MM.1S (cell line): ENCODE data around the gene GRIK1.

Source experiments
- DNase-seq: peaks from one replicate; pipeline ENCODE4 v3.0.0-alpha.2; 2015
- H2AFZ ChIP-seq: fragments of 300-600 bp; sonication (generic); 2 replicates; pipeline ENCODE4 v1.6.0; 2016; ENCODE audit warnings: antibody characterized with exemption, low read length
- H3F3A ChIP-seq: fragments of 300-600 bp; sonication (generic); 2 replicates; pipeline ENCODE4 v1.6.1; 2016; ENCODE audit warnings: mild to moderate bottlenecking, antibody characterized with exemption, low read length, moderate library complexity, mixed read lengths; ENCODE audit not compliant: insufficient read depth
- H3K27ac ChIP-seq: fragments of 300-600 bp; sonication (generic); 2 replicates; pipeline ENCODE4 v1.5.1; 2016; ENCODE audit warnings: mild to moderate bottlenecking, low read length
- H3K27me3 ChIP-seq: fragments of 300-600 bp; sonication (generic); replicated peaks from 2 replicates; pipeline ENCODE4 v1.6.0; 2016; ENCODE audit warnings: low read length; ENCODE audit not compliant: insufficient read depth
- H3K36me3 ChIP-seq: fragments of 300-600 bp; sonication (generic); replicated peaks from 2 replicates; pipeline ENCODE4 v1.6.1; 2016; ENCODE audit warnings: mild to moderate bottlenecking, low read length, mixed read lengths; ENCODE audit not compliant: insufficient read depth
- H3K4me1 ChIP-seq: fragments of 300-600 bp; sonication (generic); 2 replicates; pipeline ENCODE4 v1.6.1; 2016; ENCODE audit warnings: low read length, mixed read lengths
- H3K4me2 ChIP-seq: fragments of 300-600 bp; sonication (generic); 2 replicates; pipeline ENCODE4 v1.6.0; 2016; ENCODE audit warnings: low read depth, low read length
- H3K4me3 ChIP-seq: fragments of 300-600 bp; sonication (generic); 2 replicates; pipeline ENCODE4 v1.5.1; 2016; ENCODE audit warnings: low read length, mixed read lengths
- H3K79me2 ChIP-seq: fragments of 300-600 bp; sonication (generic); 2 replicates; pipeline ENCODE4 v1.6.1; 2016; ENCODE audit warnings: mixed run types, low read length, mixed read lengths
- H3K9ac ChIP-seq: fragments of 300-600 bp; sonication (generic); 2 replicates; pipeline ENCODE4 v1.6.1; 2016; ENCODE audit warnings: low read length, mixed read lengths
- H3K9me2 ChIP-seq: fragments of 300-600 bp; sonication (generic); replicated peaks from 2 replicates; pipeline ENCODE4 v1.6.1; 2016; ENCODE audit warnings: mild to moderate bottlenecking, low read length, mixed read lengths; ENCODE audit not compliant: insufficient read depth
- H3K9me3 ChIP-seq: fragments of 300-600 bp; sonication (generic); replicated peaks from 2 replicates; pipeline ENCODE4 v1.6.1; 2016; ENCODE audit warnings: mild to moderate bottlenecking, low read length, mixed read lengths; ENCODE audit not compliant: insufficient read depth
- H4K20me1 ChIP-seq: fragments of 300-600 bp; sonication (generic); 2 replicates; pipeline ENCODE4 v1.6.1; 2016; ENCODE audit warnings: mild to moderate bottlenecking, low read length, moderate library complexity, mixed read lengths; ENCODE audit not compliant: insufficient read depth
- EZH2 ChIP-seq: fragments of 300-600 bp; sonication (generic); optimal IDR thresholded peaks from 2 replicates; pipeline ENCODE3; 2017; ENCODE audit warnings: low read depth, mild to moderate bottlenecking, antibody characterized with exemption, low read length, mixed read lengths
- EZH2phosphoT487 ChIP-seq: fragments of 300-600 bp; sonication (generic); IDR thresholded peaks from 2 replicates; pipeline ENCODE4 v1.6.1; 2018; ENCODE audit warnings: antibody characterized with exemption, low read length
- TF ChIP-seq, protein P1 (sequence below): fragments of 300-600 bp; sonication (generic); IDR thresholded peaks from 2 replicates; pipeline ENCODE4 v1.5.1; 2016; ENCODE audit warnings: antibody characterized with exemption, low read length, mixed read lengths

The GRIK1 gene

DNA sequence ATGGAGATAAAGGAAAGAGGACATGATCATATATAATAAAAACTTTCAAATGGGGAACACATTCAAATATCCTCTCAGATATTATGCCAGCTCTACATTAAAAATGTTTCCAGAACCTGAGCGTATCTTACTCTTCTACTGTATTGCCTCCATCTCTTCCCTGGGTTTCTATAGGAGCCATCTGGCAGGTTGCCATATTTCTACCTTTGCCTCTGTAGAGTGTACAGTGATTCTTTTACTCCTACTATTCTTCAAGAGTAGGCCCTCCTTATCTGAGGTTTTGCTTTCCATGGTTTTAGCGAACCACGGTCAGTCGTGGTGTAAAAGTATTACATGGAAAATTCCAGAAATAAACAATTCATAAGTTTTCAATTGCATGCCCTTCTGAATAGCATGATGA lies 259.5 kb downstream of the GRIK1 start:
- Histone ChIP-seq H3F3A (no peaks in the 10 kb centered on the region), H3K4me2 (no peak overlapping the region), H3K79me2 (no peaks in the 10 kb centered on the region), H3K9ac (no peak overlapping the region), H3K9me2 (no peaks in the 10 kb centered on the region), H2AFZ (no peak overlapping the region), H3K4me3 (no peak overlapping the region), H4K20me1 (no peaks in the 10 kb centered on the region), H3K36me3 (no peaks in the 10 kb centered on the region), H3K9me3 (no peaks in the 10 kb centered on the region), H3K4me1 (no peaks in the 10 kb centered on the region), H3K27ac (no peak overlapping the region), H3K27me3 (no peaks in the 10 kb centered on the region)
- TF ChIP-seq EZH2 (no peak), EZH2phosphoT487 (no peak)
- TF ChIP-seq, protein P1, sequence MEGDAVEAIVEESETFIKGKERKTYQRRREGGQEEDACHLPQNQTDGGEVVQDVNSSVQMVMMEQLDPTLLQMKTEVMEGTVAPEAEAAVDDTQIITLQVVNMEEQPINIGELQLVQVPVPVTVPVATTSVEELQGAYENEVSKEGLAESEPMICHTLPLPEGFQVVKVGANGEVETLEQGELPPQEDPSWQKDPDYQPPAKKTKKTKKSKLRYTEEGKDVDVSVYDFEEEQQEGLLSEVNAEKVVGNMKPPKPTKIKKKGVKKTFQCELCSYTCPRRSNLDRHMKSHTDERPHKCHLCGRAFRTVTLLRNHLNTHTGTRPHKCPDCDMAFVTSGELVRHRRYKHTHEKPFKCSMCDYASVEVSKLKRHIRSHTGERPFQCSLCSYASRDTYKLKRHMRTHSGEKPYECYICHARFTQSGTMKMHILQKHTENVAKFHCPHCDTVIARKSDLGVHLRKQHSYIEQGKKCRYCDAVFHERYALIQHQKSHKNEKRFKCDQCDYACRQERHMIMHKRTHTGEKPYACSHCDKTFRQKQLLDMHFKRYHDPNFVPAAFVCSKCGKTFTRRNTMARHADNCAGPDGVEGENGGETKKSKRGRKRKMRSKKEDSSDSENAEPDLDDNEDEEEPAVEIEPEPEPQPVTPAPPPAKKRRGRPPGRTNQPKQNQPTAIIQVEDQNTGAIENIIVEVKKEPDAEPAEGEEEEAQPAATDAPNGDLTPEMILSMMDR, result no peak
- DNase-seq, result no peak

DNA sequence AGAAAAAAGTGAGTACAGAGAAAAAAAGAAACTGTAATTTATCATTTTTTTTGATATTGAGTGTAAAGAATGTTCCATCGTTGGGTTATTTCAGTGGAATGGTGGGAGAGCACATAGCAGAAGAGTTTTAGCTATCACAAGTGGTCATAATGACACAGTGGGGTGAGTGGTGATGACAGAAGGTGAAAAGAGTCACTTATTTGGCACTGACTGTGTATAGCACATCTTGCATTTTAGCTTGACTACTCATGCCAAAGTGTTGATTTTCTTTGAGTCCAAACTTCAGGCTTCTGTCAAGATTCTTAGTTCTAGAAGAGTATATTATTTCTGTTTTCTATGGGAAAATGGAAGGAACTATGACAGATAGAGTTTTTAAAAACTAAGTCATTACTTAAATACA lies 261.2 kb downstream of the GRIK1 start:
- no peaks in the 10 kb centered on the region for H4K20me1 ChIP-seq
- no peaks in the 10 kb centered on the region for H3K27me3 ChIP-seq
- H3F3A ChIP-seq, result no peaks in the 10 kb centered on the region
- no peak overlapping the region for H3K4me3 ChIP-seq
- no peaks in the 10 kb centered on the region for H3K79me2 ChIP-seq
- no peak overlapping the region for H3K9ac ChIP-seq
- no peaks in the 10 kb centered on the region for H3K4me1 ChIP-seq
- no peak overlapping the region for H3K27ac ChIP-seq
- no peaks in the 10 kb centered on the region for H3K9me2 ChIP-seq
- no peak for DNase-seq
- no peak overlapping the region for H2AFZ ChIP-seq
- TF ChIP-seq, protein P1, result no peak
- TF ChIP-seq EZH2 (no peak), EZH2phosphoT487 (no peak)
- H3K4me2 ChIP-seq, result no peak overlapping the region
- H3K9me3 ChIP-seq, result no peaks in the 10 kb centered on the region
- no peaks in the 10 kb centered on the region for H3K36me3 ChIP-seq

DNA sequence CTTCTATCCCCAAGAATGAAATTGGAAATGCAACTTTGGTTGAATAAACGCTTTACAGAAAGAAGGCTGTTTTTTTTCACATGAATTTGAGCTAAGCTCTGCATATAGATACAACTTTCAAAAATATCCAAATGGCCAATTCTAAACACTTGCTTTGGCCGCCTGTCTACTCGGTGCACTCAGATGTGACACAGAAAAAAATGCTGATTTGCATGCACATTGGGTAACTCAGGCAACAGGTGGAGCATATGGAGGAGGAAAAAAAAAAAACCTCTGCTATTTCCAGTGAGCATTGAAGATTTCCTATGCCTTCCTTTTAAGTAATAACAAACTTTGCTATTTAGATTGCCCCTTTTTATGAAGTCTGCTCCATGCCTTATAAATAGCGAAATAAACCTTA lies 262.5 kb downstream of the GRIK1 start:
- no peak overlapping the region for H3K4me3 ChIP-seq
- no peak for DNase-seq

More for the DNA sequence above, 262.5 kb downstream of the GRIK1 start:
- H3K79me2 ChIP-seq, result no peaks in the 10 kb centered on the region
- H3K36me3 ChIP-seq, result no peaks in the 10 kb centered on the region
- no peaks in the 10 kb centered on the region for H3K4me1 ChIP-seq
- H4K20me1 ChIP-seq, result no peaks in the 10 kb centered on the region
- H2AFZ ChIP-seq, result no peak overlapping the region
- no peaks in the 10 kb centered on the region for H3K27me3 ChIP-seq
- no peak overlapping the region for H3K27ac ChIP-seq
- H3K4me2 ChIP-seq, result no peak overlapping the region
- no peak overlapping the region for H3K9ac ChIP-seq
- H3F3A ChIP-seq, result no peaks in the 10 kb centered on the region
- TF ChIP-seq EZH2 (no peak), EZH2phosphoT487 (no peak)
- TF ChIP-seq, protein P1, result no peak
- no peaks in the 10 kb centered on the region for H3K9me2 ChIP-seq
- H3K9me3 ChIP-seq, result no peaks in the 10 kb centered on the region
